GM18873 (cell line): ENCODE measurements around the gene MAP3K10.
"Not testable (repeated sequence)": the region's sequence is repeated elsewhere in the genome, so short reads cannot be mapped to it uniquely, and the experiment has no call there.

ENCODE experiments used
- ATAC-seq: cut with Tn5 transposase; IDR thresholded peaks from one replicate; pipeline ENCODE4 v1.9.1; 2021; ENCODE audit warnings: mild to moderate bottlenecking, moderate library complexity, moderate number of reproducible peaks; ENCODE audit not compliant: unreplicated experiment, low FRiP score

MAP3K10 gene

DNA sequence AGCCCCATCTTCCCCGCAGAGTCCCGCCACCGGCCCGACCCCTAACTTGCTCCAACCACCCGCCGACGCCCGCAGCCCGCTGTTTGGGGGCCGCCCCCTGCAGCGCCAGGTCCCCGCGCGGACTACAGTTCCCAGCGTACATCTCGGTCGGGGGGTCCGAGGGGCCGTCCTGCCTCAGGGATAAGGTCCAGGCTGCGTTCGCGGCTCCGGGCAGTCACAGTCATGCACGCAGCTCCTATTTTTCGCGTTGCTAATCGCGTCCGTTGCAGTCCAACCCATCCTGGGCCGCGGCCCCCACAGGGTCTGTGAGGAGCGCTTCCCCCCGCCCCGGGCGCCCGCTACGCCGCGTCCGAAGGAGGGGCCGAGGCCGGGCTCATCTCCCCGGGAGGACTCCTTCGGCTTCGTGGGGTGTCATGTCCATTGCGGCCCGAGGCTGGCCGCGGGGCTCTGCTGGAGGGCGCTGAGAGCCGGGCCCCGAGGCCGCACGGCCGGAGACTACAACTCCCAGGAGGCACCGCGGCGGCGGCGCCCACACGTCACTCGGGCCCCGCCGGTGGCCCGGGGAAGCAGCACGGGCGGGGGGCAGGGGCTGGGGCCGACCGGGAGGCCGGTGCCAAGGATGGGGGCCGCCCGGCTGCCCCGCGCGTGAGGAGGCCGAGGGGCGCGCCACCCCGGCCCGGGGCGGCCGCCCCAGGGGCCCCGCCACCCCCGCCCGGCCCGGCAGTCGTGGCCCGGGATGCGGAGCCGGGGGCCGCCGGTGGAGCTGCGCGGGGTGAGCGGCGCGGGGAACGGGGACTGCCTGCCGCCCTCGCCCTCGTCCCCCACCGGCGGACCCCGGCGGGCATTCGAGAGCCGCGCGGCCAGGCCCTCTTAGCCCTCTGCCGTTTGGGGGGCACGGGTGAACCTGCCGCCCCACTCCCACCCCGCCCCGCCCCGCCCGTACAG is at the start of gene MAP3K10:
Gene MAP3K10, plus strand, starts transcription at position 536 of the 945 bp plus-strand sequence. CDS start 606 bp downstream, outside the sequence.
- peak; percentile 57 for ATAC-seq

DNA sequence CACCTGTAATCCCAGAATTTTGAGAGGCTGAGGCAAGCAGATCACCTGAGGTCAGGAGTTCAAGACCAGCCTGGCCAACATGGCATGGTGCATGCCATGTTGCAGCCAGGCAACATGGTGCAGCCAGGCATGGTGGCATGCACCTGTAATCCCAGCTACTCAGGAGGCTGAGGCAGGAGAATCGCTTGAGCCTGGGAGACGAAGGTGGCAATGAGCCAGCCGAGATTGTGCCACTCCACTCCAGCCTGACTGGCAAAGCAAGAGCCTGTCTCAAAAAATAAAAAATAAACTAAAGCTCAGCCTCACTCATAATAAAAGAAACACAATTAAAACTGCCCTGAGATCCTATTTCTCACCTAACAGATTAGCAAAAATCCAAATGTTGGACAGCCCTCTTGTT is 49.7 kb upstream of the MAP3K10 start:
- ATAC-seq: no peak

DNA sequence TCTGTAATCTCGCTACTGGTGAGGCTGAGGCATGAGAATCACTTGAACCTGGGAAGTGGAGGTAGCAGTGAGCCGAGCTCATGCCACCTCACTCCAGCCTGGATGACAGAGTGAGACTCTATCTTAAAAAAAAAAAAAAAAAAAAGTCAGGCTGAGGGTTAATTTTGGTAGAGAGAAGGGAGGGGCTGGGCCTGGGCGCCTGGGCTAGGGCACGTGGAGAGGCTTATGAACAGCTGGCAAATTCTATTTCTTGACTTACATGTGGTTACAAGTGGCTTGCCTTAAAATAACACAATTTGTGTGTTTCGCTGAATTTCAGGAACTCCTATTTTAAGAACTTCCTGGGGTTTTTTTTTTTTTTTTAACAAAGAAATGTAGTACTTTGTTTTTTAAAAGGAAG is 47.6 kb upstream of the MAP3K10 start:
- ATAC-seq: peak; percentile 49

DNA sequence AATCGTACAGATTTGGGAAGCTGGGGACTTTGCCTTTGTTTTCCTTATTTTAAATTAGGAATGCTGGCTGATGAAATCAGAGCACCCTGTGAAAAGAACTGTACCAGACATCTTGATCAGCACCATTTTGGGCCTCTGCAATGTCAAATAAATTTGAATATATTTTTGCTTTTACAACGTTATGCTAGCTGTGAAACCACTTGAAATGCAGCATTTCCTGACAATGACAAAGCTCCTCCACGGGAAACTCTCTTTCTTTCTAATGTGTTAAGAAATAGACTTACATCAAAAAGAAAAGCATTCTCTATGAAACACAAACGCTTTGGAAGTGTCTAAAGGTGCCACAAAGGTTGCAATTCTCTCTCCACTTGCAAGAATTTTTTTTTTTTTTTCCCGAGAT is 47.1 kb upstream of the MAP3K10 start:
- no peak for ATAC-seq

DNA sequence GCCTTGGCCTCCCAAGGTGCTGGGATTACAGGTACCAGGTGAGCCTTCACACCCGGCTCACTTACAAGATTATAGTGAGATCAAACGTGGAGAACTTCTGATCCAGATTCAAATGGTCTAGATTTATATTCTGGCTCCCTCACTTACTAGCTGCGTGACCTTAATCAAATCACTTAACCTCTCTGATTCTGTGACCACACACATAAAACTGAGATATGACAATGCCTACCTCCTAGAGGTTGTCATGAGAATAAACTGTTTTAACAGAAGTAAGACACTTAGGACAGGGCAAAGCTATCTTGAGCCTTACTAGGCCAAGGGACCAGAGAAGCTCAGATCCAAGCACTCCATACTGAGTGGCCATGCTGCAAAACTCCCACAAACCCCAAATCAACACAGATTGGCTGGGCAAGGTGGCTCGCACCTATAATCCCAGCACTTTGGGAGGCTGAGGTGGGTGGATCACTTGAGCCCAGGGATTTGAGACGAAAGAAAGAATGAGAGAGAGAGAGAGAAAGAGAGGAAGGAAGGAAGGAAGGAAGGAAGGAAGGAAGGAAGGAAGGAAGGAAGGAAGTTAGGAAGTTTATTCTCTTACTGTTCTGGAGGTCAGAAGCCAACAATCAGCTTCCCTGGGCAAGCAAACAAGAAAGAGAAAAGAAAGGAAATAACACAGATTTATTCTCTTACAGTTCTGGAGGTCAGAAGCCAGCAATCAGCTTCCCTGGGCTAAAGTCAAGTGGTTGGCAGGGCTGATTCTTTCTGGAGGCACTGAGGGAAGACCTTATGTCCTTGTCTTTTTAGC is 46.1 kb upstream of the MAP3K10 start:
- no peak for ATAC-seq

DNA sequence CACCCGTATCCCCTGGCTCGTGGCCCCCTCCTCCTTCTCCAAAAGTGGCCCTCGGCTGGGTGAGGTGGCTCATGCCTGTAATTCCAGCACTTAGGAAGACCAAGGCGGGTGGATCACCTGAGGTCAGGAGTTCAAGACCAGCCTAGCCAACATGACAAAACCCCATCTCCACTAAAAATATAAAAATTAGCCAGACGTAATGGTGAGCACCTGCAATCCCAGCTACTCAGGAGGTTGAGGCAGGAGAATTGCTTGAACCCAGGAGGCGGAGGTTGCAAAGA is 45.5 kb upstream of the MAP3K10 start:
- ATAC-seq: not testable (repeated sequence)

DNA sequence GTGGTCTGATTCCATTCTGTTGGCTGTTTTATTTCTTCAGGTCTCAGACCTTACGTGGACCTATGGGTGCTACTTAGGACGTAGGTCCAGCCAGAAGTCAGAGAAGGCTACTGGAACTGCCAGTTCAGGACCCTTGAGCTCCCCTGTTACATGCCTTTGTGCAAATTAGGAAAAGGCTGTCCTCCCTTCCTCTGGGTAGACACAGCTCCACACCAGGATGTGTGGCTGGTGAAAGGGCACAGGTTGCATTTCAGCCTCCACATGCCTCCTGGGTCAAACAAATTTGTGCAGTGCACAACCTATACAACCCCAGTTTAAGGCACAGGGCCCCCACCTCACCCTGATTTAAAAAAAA is 43.9 kb upstream of the MAP3K10 start:
- ATAC-seq: no peak

DNA sequence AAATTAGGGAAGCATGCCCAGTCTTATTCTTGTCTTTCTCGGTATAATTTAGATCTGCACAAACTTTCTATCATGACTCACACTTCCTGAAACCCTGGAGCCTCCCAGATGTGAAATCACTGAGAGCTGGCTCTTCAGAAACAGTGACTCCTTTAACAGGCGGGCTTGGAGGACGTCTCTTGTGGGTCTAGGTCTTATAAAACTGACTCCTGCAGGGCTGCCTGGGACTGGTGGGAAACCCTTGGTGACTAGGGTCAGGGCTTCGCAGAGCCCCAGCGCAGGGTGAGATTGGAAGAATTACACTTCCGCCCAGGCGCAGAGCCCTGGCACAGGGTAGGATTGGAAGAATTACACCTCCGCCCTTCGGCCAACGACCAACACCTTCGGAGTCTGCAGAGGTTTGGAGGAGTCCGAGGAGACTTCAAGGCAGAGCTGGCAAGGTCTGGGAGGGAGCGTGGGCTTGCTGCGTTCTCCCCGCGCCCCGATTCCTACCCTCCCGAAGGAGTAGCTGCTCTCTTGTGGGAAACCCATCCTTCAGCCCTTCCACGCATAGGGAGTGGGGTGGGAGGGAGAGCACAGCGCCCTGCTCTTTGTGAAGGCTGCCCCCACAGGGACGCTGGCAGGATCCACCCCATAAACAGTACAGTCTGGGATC is 43.4 kb upstream of the MAP3K10 start:
- no peak for ATAC-seq

DNA sequence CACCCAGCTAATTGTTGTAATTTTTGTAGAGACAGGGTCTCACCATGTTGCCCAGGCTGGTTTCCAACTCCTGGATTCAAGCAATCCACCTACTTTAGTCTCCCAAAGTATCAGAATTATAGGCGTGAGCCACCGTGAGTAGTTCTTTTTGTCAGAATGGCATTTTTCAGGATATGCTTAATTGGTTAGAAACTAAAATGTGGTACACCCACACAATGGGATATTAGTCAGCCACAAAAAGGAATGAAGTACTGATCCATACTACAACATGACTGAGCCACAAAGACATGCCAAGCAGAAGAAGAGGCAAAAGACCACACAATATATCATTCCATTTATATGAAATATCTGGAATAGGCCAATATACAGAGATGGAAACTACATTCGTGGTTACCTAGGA is 41.7 kb upstream of the MAP3K10 start:
- ATAC-seq: no peak

DNA sequence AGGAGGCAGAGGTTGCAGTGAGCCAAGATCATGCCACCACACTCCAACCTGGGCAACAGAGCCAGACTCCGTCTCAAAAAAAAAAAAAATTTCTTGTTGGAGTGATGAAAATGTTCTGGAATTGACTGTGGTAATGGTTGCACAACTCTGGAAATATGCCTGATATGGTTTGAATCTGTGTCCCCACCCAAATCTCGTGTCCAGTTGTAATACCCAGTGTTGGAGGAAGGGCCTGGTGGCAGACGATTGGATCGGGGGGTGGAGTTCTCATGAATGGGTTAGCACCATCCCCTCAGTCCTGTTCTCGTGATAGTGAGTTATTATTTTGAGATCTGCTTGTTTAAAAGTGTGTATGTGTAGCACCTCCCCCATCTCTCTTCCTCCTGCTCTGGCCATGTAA is 41.1 kb upstream of the MAP3K10 start:
- ATAC-seq: no peak

DNA sequence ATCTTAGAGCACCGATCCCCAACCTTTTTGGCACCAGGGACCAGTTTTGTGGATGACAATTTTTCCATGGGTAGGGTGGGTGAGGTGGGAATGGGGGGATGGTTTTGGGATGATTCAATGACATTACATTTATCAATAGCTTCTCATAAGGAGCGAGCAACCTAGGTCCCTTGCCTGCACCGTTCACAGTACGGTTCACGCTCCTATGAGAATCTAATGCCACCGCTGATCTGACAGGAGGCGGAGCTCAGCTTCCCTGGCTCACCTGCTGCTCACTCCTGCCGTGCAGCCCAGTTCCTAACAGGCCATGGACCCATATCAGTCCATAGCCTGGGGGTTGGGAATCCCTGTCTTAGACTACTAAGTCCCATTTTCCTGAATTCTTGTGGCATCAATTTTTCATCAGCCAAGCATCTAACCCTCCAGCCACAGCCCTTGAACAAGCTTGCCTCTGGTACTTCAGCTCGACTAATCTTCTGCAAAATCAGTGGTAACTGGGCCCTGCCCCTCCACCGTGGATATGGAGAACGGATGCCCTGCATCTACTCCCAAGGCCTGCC is 37.0 kb upstream of the MAP3K10 start:
- no peak for ATAC-seq

DNA sequence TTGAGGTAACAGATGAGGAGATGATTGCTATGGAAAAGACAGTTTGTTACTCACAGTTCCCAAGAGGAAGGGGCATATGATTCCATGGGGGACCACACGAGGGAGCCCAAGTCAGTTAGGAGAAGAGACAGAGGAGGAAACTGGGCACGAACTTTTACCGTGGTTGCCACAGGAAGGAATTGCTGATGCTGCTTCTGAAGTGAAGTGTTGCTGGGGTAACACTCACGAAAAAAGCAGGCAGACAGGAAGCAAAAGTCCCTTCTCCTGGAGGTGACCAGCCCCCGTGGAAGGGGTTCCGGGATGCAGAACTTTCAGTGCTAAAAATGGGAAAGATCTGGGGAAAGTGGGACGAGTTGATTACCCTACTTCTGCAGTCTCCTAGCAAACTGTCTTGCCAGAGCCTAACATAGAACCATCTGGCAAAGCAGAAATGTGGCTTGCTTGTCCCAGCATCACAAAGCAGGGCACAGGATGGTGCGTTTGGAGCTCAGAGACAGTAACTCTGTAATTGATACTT is 35.4 kb upstream of the MAP3K10 start:
- ATAC-seq: no peak

DNA sequence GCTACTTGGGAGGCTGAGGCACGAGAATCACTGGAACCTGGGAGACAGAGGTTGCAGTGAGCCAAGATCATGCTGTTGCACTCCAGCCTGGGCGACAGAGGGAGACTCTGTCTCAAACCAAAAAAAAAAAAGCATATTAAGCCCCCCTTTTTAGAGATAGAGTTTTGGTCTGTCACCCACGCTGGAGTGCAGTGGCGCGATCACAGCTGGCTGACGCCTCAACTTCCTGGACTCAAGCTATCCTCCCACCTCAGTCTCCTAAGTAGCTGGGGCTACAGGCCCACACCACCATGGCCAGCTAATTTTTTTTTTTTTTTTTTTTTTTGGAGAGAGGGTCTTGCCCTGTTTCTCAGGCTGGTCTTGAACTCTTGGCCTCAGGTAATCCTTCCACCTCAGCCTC is 34.2 kb upstream of the MAP3K10 start:
- no peak for ATAC-seq

DNA sequence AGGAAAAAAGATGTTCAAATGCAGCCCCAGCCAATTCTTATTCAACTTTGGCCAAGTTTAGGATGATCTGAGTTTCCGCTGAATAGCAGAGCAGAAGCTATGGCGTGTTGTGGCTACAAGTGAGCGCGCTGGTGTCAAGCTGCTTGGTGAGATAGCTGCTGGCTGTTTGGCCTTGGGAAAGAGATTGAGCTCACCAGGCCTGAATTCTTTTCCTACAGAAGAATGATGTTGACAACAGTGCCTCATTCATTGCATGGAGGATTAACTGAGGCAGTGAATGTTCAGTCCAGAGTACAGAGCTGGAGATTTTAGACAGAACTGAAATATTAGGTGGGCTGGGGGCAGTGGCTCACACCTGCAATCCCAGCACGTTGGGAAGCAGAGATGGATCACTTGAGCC is 31.5 kb upstream of the MAP3K10 start:
- no peak for ATAC-seq

DNA sequence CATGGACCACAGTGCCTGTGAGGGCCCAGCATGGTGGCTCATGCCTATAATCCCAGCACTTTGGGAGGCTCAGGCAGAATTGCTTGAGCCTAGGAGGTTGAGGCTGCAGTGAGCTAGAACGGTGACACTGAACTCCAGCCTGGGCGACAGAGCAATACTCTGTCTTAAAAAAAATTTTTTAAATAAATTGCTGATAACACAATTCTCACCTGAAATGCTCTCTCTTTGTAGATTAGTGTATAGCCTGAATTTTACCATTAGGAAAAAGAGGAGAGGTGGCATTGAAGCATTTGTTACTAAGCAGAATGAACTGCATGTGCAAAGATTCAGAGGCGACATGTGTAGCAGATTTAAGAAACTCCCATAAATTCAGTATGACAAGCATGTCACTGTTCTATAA is 29.1 kb upstream of the MAP3K10 start:
- no peak for ATAC-seq

DNA sequence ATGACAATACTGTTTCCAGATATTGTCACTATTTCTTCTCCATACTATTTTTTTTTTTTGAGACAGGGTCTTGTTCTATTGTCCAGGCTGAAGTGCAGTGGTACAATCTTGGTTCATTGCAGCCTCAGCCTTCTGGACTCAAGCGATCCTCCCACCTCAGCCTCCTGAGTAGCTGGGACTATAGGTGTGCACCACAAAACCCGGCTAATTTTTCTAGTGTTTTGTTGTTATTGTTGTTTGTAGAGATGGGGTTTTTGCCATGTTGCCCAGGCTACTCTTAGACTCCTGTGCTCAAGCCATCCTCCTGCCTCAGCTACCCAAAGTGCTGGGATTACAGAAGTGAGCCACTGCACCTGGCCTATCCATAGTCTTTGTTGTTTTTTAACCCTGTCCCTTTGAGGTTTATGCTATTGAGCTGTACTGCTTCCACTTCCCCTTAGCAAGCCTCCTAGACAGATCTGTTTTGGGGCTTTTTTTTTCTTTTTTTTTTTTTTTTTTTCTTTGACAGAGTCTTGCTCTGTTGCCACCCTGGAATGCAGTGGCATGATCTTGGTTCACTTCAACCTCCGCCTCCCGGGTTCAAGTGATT is 27.6 kb upstream of the MAP3K10 start:
- no peak for ATAC-seq

DNA sequence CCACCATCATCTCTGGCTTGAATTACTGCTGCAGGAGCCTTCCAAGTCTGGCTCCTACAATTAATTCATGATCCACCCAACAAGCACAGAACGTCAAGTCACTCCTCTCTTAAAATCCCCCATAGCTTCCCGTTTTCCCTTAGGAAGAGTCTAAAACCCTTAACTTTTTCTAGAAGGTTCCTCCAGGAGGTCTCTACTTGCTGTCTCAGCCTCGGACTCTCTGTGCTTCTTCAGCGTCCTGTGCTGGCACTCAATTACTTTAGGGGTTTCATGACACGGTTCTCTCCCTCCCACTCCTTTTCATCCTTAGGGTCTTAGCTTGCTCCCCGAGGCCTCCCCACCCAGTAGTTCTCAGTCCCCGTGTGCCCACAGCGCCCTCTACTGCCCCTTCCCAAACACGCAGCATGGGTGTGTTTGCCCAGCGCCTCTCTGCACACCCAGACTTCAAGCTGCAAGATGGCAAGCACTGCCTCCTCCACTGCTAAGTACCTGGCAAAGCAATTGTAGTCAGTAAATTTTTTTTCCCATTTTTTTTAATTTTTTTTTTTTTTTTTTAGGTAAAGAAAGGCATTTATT is 25.8 kb upstream of the MAP3K10 start:
- ATAC-seq: no peak

DNA sequence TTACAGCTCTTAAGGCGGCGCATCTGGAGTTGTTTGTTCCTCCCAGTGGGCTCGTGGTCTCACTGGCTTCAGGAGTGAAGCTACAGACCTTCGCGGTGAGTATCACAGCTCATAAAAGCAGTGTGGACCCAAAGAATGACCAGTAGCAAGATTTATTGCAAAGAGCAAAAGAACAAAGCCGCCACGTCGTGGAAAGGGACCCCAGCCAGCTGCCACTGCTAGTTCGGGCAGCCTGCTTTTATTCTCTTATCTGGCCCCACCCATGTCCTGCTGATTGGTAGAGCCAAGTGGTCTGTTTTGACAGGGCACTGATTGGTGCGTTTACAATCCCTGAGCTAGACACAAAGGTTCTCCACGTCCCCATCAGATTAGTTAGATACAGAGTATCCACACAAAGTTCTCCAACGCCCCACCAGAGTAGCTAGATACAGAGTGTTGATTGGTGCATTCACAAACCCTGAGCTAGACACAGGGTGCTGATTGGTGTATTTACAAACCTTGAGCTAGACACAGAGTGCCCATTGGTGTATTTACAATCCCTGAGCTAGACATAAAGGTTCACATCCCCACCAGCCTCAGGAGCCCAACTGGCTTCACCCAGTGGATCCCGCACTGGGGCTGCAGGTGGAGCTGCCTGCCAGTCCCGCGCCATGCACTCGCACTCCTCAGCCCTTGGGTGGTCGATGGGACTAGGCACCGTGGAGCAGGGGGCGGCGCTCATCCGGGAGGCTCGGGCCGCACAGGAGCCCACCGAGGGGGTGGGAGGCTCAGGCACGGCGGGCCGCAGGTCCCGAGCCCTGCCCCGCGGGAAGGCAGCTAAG is 21.5 kb upstream of the MAP3K10 start:
- not testable (repeated sequence) for ATAC-seq

DNA sequence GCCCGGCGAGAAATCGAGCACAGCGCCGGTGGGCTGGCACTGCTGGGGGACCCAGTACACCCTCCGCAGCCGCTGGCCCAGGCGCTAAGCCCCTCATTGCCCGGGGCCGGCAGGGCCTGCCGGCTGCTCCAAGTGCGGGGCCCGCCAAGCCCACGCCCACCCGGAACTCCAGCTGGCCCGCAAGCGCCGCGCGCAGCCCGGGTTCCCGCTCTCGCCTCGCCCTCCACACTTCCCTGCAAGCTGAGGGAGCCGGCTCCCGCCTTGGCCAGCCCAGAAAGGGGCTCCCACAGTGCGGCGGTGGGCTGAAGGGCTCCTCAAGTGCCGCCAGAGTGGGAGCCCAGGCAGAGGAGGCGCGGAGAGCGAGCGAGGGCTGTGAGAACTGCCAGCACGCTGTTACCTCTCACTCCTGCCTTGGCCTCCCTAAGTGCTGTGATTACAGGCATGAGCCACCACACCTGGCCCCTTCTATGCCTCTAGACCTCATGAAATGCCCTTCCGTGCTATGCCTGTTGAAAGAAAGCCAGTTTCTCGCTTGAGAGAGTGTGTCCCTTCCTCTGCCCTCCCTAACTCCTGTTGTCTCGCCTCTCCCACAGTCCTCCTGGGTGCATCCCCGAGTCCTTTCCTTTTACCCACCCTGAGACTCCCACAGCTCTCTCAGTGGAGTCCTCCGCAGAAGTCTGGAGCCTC is 20.8 kb upstream of the MAP3K10 start:
- ATAC-seq: not testable (repeated sequence)
